GM21825 (cell line): ENCODE results near the gene AKR1C2.
"Not testable (repeated sequence)": the region's sequence is repeated elsewhere in the genome, so short reads cannot be mapped to it uniquely, and the experiment has no call there.

ENCODE experiments used
- ATAC-seq: cut with Tn5 transposase; IDR thresholded peaks from one replicate; pipeline ENCODE4 v1.9.1; 2021; ENCODE audit warnings: mild to moderate bottlenecking, moderate library complexity; ENCODE audit not compliant: unreplicated experiment

AKR1C2 gene

DNA sequence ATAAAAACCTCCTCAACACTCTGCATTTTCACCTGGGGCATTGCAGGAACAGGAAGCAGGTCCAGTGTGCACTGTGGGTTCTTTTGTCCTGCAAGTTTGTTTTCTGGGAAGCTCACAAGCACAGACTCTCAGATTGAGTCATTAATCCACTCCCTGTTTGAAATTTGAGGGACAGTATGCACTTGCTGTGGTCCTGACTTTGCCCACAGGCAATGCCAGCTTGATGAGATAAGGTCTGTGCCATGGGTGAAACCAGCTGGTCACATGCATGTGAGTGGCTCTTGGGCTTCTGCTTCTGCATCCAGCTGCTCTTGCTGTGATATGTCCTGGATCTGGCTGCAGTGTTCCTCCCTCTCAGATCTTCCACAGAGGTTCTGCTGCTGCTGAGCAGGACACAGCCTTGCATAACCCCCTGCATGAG, 21.8 kb upstream of the AKR1C2 start:
- ATAC-seq: not testable (repeated sequence)

DNA sequence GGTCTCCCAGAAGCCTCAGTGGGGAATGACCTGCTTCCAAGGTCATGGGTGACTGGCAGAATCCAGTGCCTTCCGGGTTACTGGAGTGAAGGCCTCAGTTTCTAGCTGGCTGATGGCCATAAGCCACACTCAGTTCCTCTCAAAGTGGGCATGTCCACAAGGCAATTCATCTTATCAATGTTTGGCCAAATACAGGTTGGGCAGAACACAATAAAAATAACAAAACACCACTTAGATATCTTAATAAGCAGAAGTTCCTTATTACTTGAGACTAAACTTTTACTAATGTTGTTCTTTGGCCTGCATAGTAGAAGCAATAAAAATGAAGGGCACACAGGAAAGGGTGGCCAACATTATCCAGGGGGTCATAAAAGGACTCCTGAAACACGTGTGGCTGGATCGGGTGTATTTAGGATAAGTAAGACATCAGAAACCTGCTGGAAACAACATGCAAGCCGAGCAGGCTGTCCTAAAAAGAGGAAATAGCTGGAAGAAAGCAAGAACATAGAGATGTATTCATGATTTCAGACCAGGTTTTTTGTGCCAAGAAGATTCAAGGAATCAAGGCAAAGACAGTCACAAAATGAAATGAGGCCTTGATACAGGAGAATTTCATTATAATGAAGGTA, 19.6 kb upstream of the AKR1C2 start:
- ATAC-seq: no peak

DNA sequence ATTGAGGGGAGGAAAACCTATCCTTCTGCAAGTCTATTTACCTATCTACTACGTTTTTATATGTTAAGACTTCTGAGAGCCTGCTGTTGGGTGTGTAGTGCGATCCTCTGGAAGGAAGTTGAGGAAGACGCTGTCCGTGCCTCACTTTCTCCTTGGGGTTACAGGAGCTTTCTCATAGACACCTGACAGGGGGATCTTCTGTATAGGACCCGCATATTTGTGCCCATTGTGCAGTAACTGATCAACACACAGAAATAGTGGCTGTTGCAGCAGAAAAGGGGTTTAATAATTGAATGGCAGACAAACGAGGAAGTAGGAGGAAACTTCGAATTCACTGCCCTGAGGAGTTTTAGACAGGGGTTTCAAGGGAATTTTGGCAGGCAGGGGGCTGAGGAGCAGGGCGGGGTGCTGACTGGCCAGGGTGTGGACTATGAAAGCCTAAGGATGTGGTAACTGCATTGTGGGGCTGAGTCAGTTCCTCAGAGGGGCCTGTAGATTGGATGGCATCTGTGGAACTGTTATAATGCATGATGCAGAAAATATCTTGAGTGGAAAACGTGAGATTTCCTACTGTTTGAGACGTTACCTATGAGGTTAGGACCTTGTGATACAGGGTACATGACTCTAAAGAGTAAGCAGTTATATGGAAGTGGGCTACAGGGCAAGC, 18.1 kb upstream of the AKR1C2 start:
- ATAC-seq: not testable (repeated sequence)

DNA sequence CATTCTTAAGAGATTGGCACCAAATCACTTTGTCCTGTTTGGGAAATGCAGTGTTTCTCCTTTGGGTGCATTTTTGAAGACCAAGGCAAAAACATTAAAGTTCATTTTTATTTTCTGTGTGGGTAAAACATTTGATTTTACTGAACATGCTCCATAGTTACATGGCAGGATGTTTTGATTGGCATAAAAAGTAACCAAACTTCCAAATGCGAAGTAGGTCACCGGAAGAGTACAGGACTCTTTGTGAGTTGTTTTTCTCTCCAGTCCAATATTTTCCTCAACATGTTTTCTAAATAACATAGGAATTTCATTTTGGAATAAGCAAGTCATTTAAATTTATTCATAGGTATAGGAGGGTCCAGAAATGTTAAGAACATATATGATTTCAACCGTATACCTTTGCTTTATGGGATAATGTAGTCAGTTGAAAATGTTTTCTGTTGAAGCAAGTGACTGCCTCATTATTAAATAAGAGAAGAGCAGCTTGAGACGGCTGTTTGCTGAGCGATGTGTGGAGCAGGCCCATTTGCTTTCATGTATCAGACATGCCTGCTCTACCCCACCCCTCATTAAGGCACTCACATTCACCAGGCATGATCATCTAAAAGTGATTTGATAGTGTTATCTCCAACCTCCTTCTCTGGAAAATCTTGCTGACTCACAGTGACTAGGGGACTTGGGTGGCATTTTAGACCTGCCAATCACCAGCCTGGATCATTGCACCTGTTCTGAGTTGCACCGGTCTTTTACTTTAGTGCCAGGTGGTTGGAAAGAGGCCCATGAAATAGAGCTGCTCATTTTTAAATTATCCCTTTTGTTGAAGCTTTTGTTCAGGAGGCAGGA, 16.3 kb upstream of the AKR1C2 start:
- not testable (repeated sequence) for ATAC-seq

DNA sequence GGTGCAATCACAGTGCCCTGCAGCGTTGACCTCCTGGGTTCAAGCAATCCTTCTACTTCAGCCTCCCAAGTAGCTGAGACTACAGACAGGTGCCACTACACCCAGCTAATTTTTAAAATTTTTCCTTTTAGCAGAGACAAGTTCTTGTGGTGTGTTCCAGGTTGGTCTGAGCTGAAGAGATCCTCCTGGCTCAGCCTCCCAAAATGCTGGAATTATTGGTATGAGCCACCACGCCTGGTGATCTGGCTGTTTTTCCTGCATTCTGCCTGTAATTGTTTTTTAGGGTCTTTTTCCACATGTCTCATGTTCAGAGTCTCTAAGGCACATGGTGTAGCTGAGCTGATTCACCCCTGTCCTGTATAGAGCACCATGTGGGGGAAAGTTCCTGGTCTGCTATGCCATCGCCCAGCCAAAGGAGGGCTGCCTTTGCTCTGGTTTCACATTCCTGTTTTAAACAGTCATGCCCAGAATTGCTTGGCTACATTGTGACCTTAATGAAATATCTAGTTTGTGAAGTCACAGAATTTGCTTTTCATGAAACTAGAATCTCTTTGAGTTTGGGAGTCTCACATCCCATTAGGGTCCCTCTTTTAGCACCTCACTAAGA, 15.1 kb upstream of the AKR1C2 start:
- ATAC-seq: not testable (repeated sequence)

DNA sequence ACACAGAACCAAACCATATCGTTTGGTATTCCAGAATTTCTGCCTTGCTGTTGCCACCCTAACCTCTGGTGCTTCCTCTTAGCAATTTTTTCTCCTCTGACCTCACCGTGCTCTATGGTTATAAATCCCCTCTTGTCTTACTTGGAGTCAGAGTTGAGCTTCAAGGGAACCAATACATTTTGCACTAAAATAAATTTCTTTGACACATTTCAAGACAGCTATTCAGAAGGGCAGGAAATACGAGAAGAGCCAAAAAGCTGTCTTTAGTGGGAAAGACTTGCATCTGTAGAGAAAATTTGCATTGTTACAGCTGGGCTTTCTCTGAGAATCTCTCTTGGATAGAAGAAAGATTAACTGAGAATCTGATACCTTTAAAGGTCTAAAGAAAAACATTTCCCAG, 14.5 kb upstream of the AKR1C2 start:
- no peak for ATAC-seq

DNA sequence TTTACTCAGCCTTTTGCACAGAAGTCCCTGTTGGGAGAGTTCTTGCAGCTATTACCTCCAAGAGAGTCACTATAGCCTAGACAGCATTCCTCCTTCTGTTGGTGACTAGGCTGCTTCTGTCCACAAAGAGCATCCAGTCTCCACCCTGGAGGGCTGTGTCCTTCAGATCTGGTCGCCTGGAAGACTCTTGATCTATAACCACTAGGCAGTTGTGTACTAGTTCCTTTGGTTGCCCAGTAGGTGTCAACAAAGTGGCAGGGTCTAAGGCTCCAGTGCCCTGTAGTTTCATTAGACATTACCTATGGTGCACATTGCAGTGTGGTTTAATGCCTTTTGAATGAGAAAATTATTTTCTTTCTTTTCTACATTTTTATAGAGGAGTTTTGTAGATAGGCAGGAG, 11.3 kb upstream of the AKR1C2 start:
- ATAC-seq: no peak

DNA sequence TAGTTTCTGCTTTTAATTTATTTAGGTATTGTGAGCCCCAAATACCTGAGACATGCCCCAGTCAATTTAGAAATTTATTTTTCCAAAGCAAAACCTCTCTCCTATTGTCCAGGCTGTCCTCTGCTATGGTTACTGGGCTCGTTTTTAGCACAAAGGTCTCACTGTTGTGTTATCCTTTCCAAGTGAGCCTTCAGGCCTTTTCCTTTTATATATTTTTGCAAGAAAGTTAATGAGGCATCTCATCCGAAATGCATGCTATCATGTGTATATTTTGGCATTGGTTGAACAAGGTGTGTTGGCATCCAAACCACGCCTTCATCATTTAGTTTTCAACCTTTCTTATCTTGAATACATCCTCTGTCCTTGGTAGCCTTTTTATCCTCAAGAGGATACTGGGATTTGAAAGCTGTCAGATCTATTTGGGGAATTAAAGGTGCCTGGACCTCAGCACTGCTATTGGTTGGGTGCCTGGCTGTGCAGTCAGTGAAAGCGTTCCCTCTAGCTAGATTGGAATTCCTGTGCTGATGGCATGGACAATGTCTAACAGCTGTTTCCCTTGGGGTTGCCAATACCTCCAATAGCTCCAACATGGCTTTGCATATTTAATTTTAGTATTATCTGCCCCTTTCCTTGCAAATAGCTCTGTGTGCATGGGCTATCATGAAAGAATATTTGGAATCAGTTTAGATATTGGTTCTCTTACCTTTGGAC, 10.7 kb upstream of the AKR1C2 start:
- ATAC-seq: not testable (repeated sequence)

DNA sequence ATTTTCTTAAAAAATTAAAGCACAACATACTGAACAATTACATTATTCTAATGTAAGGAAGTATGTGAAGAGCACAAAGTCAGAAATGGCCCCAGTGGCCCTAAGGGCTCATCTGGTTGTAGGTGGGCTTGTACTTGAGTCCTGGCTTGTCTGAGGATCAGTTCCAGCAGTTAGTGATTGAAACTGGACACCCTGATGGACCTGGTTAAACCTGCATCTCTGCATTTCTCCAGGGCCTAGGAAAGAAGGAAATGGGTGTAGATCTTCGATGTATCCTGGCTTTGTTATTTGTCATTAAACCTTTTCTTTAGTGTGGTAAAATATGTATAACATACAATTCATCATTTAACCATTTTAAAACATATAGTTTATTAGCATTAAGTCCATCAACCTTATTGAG, 9.7 kb upstream of the AKR1C2 start:
- ATAC-seq: no peak

DNA sequence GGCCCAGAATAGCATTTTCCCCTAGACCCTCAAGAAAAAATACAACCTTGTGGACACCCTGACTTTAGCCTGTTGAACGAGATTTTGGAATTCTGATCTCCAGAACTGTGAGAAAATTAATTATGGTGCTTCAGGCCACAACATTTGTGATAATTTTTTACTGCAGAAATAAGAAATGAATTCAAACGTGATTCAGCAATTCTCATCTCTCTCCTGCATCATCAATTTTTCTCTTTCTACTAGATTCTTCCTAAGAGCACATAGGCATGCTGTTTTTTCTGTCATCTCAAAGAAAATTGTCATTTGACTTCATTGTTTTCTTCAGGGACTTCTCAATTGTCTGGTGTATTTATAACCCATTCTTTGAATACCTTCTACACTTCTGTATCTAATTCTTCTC, 8.9 kb upstream of the AKR1C2 start:
- ATAC-seq: no peak

DNA sequence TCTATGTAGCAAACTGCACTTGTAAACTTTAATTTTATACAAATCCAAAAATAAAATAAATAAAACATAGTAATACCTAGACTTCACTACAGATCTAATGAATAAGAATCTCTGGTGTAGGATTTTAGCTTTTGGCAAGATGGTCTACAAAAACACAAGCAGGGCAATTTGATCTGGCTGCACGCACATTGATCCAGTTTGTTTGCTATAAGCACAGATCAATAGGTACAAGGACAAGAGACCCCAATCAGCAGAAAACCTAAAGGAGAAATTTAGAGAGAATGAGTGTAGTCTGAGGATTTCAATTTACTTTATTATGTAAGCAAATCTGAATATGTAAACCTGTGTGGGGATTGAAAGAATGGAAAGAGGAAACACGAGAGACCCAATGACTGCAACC, 7.7 kb upstream of the AKR1C2 start:
- not testable (repeated sequence) for ATAC-seq

DNA sequence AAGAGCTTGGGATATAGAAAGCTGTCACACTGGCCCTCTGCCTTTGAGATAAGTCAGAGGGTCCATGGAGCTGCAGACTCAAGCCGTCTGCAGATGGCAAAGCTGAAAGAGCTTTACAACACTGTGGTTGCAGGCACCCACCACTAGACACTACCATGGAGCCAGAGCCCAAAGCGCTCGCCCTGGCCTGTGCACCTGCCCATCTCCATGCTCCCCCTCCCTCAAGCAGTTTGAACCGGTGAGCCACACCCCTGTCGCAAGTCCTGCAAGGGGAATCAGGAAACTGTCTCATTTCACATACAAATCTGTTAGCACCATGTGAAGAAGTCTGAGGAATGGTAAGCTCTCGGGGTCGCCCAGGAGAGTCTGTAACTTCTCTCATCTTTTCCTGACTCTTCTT, 6.4 kb upstream of the AKR1C2 start:
- ATAC-seq: not testable (repeated sequence)

DNA sequence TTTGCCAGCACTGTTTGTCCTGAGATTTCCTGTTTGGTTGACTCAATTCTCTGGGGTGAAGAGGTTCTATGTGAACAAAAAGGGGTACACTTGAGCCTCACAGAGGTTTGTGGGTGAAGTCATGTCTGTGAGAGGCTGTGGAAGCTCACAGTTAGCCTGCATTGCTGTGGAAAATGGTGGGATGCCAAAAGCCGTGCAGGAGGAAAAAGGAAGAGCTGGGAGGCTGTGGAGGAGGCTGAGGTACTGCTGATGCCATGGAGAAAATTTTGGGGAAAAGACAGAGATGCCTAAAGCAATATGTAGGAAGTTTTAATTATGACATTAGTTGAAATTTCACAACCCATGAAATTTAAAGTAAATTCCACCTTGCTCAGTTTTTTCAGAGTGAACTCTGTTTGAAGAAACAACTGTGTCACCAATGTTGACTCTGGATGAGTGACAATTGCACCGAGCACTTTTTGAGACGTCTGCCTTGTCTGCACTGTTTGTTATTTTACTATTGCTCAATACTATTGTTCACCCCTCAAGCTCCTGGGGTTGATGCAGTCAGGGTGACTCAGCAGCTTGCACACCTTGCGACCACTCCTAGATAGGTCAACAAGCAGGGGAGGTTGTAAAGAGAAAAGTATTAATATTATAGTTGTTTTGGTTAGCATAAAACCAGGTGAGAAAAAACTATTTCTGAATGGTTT, 5.3 kb upstream of the AKR1C2 start:
- not testable (repeated sequence) for ATAC-seq

DNA sequence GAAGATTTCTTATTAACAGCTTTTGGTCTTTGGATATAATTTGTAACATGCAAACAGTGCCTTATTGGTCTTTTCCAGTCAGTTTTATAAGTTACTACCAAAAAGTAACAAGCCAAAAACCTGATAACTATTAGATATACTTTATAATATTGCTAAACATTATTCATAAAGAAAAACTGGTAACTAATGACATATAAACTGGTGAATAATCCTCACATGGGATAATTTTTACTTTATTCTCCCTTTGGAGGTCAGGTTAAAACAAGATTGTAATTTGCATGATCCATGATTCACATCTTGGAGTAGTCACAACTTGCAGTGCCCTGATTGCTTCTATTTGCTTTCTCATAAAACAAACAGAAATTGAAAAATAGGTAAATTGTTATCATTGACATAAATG, 844 bp upstream of the AKR1C2 start:
- ATAC-seq: not testable (repeated sequence)

DNA sequence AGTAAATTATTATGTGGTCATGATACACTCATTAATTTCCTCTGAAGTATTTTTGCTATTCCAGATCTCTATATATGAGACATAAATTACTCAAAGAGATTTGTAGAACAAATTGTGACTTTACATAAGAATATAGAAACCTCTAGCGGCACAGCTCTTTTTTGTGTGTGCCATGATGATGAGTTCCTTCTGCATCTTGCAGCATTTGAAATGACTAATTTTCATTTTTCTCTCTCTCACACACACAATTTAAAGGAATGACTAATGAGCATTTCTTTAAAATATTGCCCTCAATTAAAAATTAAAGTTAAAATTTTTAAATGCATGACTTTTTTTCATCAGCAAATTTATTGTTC, 351 bp upstream of the AKR1C2 start:
- ATAC-seq: not testable (repeated sequence)

DNA sequence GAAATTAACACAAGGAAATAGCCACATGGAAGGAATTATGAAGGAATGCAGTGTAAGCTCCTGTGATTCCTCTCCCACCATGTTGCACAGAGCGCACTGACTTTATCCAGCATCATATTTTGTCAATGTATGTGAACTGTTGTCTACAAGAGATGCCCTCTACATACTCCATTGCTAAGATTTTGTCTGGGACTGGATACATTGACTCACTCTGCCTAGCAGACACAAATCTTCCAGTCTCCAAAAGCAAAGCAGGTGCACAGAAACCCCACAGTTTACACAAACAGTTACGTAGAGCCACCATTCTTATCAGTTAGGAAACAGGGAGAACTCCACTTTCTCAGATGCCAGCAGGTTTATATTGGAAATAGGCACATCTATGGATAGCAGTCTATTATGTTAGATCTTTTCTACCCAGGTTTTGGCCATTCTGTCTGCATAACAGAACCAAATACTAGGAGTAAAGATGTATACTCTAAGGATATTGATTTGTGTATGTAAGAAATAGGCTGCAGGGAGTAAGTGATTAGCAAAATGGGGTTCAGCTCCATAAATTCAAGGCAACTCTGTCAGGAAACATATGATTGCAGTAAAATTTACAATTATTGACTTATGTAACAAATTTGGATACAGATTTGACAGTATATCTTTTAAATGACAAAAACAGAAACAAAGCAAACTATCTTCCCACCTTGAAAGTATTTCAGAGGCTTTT, 1.5 kb downstream of the AKR1C2 start:
- ATAC-seq: no peak

DNA sequence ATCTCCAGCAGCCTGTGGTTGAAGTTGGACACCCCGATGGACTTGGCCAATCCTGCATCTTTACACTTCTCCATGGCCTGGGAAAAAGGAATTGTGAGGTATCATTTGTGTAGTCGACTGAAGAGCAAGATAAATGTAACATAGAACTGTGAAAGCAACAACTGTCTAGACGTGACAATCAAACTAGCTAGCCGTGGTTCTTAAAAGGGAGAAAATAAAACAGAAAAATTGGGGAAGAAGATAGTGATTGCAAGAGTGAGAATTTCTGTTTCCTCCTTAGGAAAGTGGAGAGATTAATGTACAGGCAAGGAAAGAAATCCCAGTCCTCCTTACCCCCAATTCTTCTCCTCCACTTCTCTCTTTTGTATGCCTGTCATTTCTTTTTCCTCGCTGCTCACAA, 5.0 kb downstream of the AKR1C2 start:
- no peak for ATAC-seq

DNA sequence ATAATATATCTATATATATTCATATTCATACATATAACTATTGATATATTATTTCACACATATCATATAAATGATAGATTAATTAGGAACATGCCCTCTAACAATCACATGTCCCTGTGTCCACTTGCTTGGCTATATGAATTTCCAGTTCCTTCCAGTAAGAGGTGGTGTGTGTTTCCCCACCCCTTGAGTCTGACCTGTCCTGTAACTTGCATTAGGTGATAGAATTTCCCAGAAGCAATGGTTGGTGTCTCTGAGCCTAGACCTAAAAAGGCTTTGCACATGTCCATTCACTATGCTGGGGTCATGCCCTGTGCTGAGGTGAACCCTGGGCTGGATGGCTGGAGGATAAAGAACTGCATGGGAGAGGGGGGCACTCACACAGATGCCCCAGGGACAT, 9.4 kb downstream of the AKR1C2 start:
- ATAC-seq: not testable (repeated sequence)

DNA sequence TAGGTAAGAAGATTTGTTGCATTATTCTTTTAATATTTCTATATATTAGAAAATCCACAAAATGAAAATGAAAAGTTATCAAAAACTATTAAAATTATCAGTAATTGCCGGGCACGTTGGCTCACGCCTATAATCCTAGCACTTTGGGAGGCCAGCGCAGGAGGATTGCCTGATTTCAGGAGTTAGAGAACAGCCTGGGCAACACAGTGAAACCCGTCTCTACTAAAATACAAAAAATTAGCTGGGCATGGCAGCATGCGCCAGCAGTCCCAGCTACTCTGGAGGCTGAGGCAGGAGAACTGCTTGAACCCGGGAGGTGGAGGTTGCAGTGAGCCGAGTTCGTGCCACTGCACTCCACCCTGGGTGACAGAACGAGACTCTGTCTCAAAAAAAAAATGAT, 11.1 kb downstream of the AKR1C2 start:
- not testable (repeated sequence) for ATAC-seq

DNA sequence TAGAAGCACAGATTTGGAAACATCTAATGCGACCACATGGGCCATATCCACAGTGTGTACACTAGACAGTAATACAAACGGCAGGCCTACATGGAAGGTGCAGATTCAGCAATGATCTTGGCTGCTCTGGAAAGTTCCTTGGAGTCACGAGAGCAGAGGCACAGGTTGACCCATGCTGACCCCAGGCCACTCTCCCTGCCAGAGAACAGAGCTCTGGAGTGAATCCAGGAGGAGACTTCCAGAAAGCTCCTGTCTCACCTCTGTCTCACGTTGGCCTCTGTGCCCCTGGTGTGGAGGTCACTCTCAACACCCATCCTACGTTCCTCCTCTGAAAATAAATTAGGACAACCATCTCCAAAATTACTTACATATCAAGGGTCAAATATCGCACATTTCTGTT, 12.2 kb downstream of the AKR1C2 start:
- ATAC-seq: not testable (repeated sequence)
